GM18951 (cell line): ENCODE results near the gene MTHFR.

Experiments
- POLR2A ChIP-seq: IDR thresholded peaks from 4 replicates; pipeline ENCODE4 v1.6.1; 2011; ENCODE audit warnings: mild to moderate bottlenecking; ENCODE audit not compliant: insufficient read length, insufficient read depth; ENCODE audit errors: extremely low read depth
- in situ Hi-C: fragments of 300-500 bp; cut with MboI; formaldehyde crosslinking; loops from one replicate; pipeline ENCODE4 v1.12.0; 2022; ENCODE audit warnings: low sequenced_read_pairs, mixed read lengths, inconsistent platforms; ENCODE audit not compliant: unreplicated experiment

The MTHFR gene

GRCh38 chr1:11784993-11785769 lies 20.6 kb downstream of the MTHFR start:
- in situ Hi-C loops: no loop called here

GRCh38 chr1:11784256-11784992 lies 21.3 kb downstream of the MTHFR start:
- in situ Hi-C loops: no loop called here
- TF ChIP-seq POLR2A: no peak

More at GRCh38 chr1:11784993-11785769, 20.6 kb downstream of the MTHFR start:
- no peak for TF ChIP-seq POLR2A

GRCh38 chr1:11783556-11783955 lies 22.2 kb downstream of the MTHFR start:
- no peak for TF ChIP-seq POLR2A
- in situ Hi-C loops: no loop called here

- no peak for TF ChIP-seq POLR2A
- in situ Hi-C loops: no loop called here
Observed at GRCh38 chr1:11782127-11782708, 23.5 kb downstream of the MTHFR start.

GRCh38 chr1:11781297-11781696 lies 24.5 kb downstream of the MTHFR start:
- in situ Hi-C loops: no loop called here

GRCh38 chr1:11780380-11781147 lies 25.2 kb downstream of the MTHFR start:
- in situ Hi-C loops: no loop called here
- TF ChIP-seq POLR2A: no peak

More at GRCh38 chr1:11781297-11781696, 24.5 kb downstream of the MTHFR start:
- TF ChIP-seq POLR2A: no peak

GRCh38 chr1:11779715-11780379 lies 25.9 kb downstream of the MTHFR start:
- in situ Hi-C loops: no loop called here
- TF ChIP-seq POLR2A: no peak

- no peak for TF ChIP-seq POLR2A
- in situ Hi-C loops: no loop called here
Observed at GRCh38 chr1:11778844-11779623, 26.7 kb downstream of the MTHFR start.

GRCh38 chr1:11778336-11778735 lies 27.4 kb downstream of the MTHFR start:
- no peak for TF ChIP-seq POLR2A
- in situ Hi-C loops: no loop called here

GRCh38 chr1:11777658-11778322 lies 28.0 kb downstream of the MTHFR start:
- in situ Hi-C loops: no loop called here
- TF ChIP-seq POLR2A: no peak

- TF ChIP-seq POLR2A: no peak
- in situ Hi-C loops: no loop called here
Observed at GRCh38 chr1:11774753-11775152, 31.0 kb downstream of the MTHFR start.
